Measurements from ENCODE around the gene BCKDK.
A peak's percentile ranks its signal among the peaks of the same experiment; 100 is the strongest.

The BCKDK gene

GRCh38 chr16:31073142-31073969 lies 34.8 kb upstream of the BCKDK start (continued):
- TF ChIP-seq ZSCAN5A (tag by site-specific recombination; IDR thresholded peaks at IDR 0.05) (peak; percentile 34; the same call in 1 of the 2 replicates), ZBTB1 (tag by site-specific recombination; IDR thresholded peaks at IDR 0.05) (no peak), ZNF394 (tag by site-specific recombination; IDR thresholded peaks at IDR 0.05; ENCODE audit: borderline replicate concordance) (peak; percentile 46; the same call in 1 of the 2 replicates), ZNF2 (tag by site-specific recombination; IDR thresholded peaks at IDR 0.05) (no peak), ZBTB20 (tag by site-specific recombination; IDR thresholded peaks at IDR 0.05) (no peak), ZNF561 (tag by site-specific recombination; IDR thresholded peaks at IDR 0.05; ENCODE audit: borderline replicate concordance) (peak; percentile 94), ZNF792 (tag by site-specific recombination; IDR thresholded peaks at IDR 0.05) (no peak), ZNF404 (tag by site-specific recombination; IDR thresholded peaks at IDR 0.05) (no peak), ZNF596 (tag by site-specific recombination; IDR thresholded peaks at IDR 0.05) (0 out of 2 replicates have a peak, but pooled peaks have one; percentile 29), ZNF184 (tag by site-specific recombination; IDR thresholded peaks at IDR 0.05) (peak; percentile 88; the same call in 1 of the 2 replicates), ZNF843 (tag by site-specific recombination; IDR thresholded peaks at IDR 0.05) (no peak), SCRT1 (tag by site-specific recombination; IDR thresholded peaks at IDR 0.05; ENCODE audit: borderline replicate concordance) (no peak), ZNF555 (tag by site-specific recombination; conservative IDR thresholded peaks at IDR 0.05) (no peak), KLF10 (tag by site-specific recombination; IDR thresholded peaks at IDR 0.05) (peak; percentile 82; the same call in 1 of the 2 replicates), ZBTB17 (tag by site-specific recombination; IDR thresholded peaks at IDR 0.05) (peak; percentile 95), KLF1 (tag by site-specific recombination; IDR thresholded peaks at IDR 0.05) (0 out of 2 replicates have a peak, but pooled peaks have one; percentile 23), KLF16 (tag by site-specific recombination; IDR thresholded peaks at IDR 0.05) (peak; percentile 75), ZNF324 (tag by site-specific recombination; IDR thresholded peaks at IDR 0.05) (peak; percentile 95; the same call in 1 of the 2 replicates), GLI2 (tag by site-specific recombination; IDR thresholded peaks at IDR 0.05; ENCODE audit: borderline replicate concordance, low read depth) (0 out of 2 replicates have a peak, but pooled peaks have one; percentile 3), GLIS2 (tag by site-specific recombination; IDR thresholded peaks at IDR 0.05) (peak; percentile 82), ZNF777 (tag by site-specific recombination; IDR thresholded peaks at IDR 0.05; ENCODE audit: borderline replicate concordance) (peak; percentile 27; the same call in 1 of the 2 replicates), ZNF37A (tag by site-specific recombination; IDR thresholded peaks at IDR 0.05) (0 out of 2 replicates have a peak, but pooled peaks have one; percentile 54), IKZF3 (tag by site-specific recombination; IDR thresholded peaks at IDR 0.05) (peak; percentile 99), ZNF341 (tag by site-specific recombination; IDR thresholded peaks at IDR 0.05; ENCODE audit: low read depth) (peak; percentile 65), ZNF366 (tag by site-specific recombination; conservative IDR thresholded peaks at IDR 0.05) (peak; percentile 76), ZSCAN30 (tag by site-specific recombination; IDR thresholded peaks at IDR 0.05) (peak; percentile 87), ZNF239 (tag by site-specific recombination; IDR thresholded peaks at IDR 0.05) (no peak), ZNF791 (tag by site-specific recombination; IDR thresholded peaks at IDR 0.05) (no peak), ZNF169 (tag by site-specific recombination; IDR thresholded peaks at IDR 0.05) (no peak), ZNF677 (tag by site-specific recombination; IDR thresholded peaks at IDR 0.05) (no peak; the same call in 1 of the 2 replicates), EGR2 (tag by site-specific recombination; IDR thresholded peaks at IDR 0.05; ENCODE audit: low read depth) (no peak), ZBTB21 (tag by site-specific recombination; IDR thresholded peaks at IDR 0.05) (peak; percentile 68), ZXDB (tag by site-specific recombination; IDR thresholded peaks at IDR 0.05) (peak; percentile 81), WT1 (tag by site-specific recombination; IDR thresholded peaks at IDR 0.05) (no peak), ZBTB8A (tag by site-specific recombination; IDR thresholded peaks at IDR 0.05) (peak; percentile 82), ZNF76 (tag by site-specific recombination; IDR thresholded peaks at IDR 0.05; ENCODE audit: borderline replicate concordance, low read depth) (peak; percentile 63), ZBTB7A (tag by site-specific recombination; IDR thresholded peaks at IDR 0.05; ENCODE audit: low read depth) (peak; percentile 61), ZSCAN23 (tag by site-specific recombination; IDR thresholded peaks at IDR 0.05) (peak; percentile 17; the same call in 1 of the 2 replicates), ZNF211 (tag by site-specific recombination; IDR thresholded peaks at IDR 0.05; ENCODE audit: low read depth) (no peak), GLIS1 (tag by site-specific recombination; IDR thresholded peaks at IDR 0.05) (peak; percentile 48)
- TF ChIP-seq, protein P1, sequence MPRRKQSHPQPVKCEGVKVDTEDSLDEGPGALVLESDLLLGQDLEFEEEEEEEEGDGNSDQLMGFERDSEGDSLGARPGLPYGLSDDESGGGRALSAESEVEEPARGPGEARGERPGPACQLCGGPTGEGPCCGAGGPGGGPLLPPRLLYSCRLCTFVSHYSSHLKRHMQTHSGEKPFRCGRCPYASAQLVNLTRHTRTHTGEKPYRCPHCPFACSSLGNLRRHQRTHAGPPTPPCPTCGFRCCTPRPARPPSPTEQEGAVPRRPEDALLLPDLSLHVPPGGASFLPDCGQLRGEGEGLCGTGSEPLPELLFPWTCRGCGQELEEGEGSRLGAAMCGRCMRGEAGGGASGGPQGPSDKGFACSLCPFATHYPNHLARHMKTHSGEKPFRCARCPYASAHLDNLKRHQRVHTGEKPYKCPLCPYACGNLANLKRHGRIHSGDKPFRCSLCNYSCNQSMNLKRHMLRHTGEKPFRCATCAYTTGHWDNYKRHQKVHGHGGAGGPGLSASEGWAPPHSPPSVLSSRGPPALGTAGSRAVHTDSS (tag by site-specific recombination; IDR thresholded peaks at IDR 0.05): peak; percentile 42; the same call in 1 of the 2 replicates

All from HEK293 (cell line).